Right ventricle myocardium superior (tissue), 1 donor: ENCODE measurements around the gene CHST4. TPM values are rescaled to one million over a fixed set of nuclear protein-coding genes. Genes with fewer than 3 reads are reported as not detected.
"Not testable (repeated sequence)": the region's sequence is repeated elsewhere in the genome, so short reads cannot be mapped to it uniquely, and the experiment has no call there.

Experiments
- ATAC-seq: fragments of 200-7000 bp; cut with Tn5 transposase; one replicate; pipeline ENCODE4 v1.9.1; 2020; ENCODE audit warnings: mild to moderate bottlenecking; ENCODE audit not compliant: poor library complexity
- DNase-seq: peaks from one replicate; pipeline ENCODE4 v3.0.0-alpha.2; 2020
- intact Hi-C: fragments of 100-400 bp; cut with DNase I; formaldehyde crosslinking; loops from one replicate; pipeline ENCODE4 v1.11.2; 2022
- total RNA-seq: library from RNA; stranded (reverse); fragmentation: NEBNext Ultra II Directional; extraction: Animal tissue kit (Norgen Biotek cat#: 25700); gene quantifications from one replicate; pipeline ENCODE4 v1.2.1, GENCODE V29; 2021
- donor health status: DM: no; HTN: yes; CAD: no; lungs with severe emphysema.

The CHST4 gene
- total RNA-seq, 1 donor from 2014 or later: not detected

DNA sequence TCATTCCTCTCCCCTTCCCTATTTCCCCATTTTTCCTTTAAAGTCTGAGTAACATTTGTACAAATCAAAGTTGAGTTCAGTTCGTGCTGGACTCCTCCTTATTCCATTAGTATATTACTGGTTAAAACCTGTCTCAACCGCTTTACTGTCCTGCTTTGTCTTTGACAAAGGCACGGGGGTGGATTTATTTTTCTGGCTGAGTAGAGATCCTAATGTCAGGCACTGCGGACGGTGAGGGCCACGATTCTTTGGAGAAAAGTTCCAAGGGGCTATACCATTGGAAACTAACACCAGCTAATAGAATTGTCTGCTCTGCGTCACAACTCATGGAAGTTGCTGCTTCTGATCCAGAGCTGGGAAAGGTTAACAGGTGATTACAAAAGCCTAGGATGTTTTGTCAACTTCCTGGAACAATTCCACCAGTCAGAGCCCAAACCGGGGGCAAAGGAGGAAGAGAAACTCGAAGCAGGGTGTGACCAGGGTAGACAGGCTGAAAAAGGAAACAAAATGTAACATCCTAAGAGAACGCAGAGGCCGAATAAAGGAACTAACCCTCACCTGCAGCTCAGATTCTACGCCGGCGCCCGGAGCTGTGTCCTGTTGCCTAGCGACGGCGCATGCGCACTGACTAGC is 38.2 kb downstream of the CHST4 start:
- ATAC-seq (no peak), DNase-seq (no peak)
- intact Hi-C loops: no loop called here

DNA sequence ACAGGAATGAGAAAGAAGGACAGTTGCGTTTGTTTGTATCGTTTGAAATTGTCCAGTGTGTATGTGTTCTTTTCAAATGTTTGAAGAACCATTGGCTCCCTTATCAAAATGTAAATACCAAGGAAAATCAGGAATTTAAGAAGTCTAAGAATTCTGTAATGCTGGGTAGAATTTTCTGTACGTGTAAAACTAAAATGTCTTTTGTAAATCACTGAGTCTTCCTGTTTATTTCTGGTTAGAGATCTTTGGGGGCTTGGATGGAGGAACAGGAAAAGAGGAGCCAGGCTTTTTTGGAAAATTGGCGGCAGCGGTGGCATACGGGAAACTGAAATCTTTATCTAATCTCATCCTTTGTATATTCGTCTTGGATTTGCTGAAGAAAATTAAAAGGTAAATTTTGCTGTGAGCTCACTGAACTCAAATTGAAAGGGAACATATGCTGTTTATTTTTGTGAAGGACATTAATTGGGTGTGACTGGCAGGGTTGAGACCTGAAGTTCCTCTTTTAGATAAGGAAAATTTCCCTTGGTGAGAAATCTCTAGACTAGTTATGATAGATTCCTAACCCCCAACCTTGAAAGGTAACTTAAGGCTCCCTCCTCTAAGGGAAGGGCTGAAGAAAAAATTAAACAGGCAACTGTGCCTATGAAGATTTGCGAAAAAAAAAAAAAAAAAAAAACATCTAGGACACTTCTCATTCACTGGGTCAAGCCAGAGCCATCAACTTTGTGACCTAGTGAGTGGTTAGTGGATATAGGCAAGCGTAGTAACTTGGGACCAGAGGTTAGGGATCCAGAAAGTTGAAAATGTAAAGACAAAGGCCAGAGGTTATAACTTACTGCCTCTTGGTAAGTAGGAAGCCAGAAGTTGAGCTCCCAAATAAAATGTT is 39.8 kb downstream of the CHST4 start:
- no peak for DNase-seq
- intact Hi-C loops: no loop called here
- ATAC-seq: no peak

DNA sequence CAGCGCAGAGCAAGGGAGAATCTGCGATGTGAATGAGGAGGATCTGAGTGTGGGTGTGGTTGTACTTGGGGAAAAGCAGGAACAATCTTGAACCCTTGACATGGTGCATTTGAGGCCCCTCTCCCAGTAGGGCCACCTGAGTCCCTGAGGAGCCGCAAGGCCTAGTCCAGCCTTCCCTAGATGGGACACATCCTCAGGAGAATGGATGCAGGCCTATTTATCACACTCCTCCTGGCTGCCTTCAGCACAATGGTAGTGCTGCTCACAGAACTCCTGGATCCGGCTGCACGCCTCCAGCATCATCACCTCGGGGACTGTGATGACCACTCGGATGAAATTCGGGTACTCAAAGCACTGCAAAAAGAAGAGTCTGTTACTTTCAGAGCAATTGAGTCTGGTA is 41.7 kb downstream of the CHST4 start:
- intact Hi-C loops: no loop called here
- DNase-seq (no peak), ATAC-seq (no peak)

DNA sequence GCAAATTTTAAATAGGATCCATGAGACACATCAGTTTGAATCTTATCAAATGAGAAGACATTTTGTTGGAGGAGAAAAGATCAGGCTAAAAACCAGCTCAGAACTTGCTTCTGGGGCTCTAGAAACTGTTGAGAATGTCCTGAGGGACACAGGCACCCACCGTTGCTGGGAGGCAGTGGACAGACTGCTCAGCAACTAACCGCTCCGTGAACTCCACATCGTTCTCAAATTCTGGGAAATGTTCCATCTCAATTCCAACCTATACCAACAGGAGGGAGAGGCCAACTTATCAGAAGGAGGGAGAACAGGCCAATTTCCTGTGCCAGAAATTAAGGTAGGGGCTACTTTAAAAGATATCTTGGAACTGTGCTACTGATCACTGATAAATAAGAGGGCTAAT is 42.3 kb downstream of the CHST4 start:
- no peak for DNase-seq
- intact Hi-C loops: no loop called here
- no peak for ATAC-seq

DNA sequence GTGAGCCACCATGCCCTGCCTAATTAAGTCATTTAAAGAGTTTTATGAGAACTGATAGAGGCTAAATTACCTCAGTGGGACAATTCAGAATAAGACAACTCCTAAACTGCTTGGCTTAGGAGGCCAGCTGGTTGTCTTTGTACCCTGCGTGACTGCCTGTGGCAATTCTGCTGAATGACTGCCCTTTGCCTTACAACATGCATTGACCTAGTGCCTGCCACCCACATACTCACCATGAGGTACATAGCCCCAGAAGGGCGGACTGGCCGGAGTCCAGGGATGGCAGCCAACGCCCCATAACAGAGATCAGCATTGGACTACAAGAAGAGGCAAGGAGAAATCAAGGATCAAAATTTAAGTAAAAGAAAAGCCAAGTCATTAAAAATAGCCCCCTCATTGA is 43.4 kb downstream of the CHST4 start:
- DNase-seq (no peak), ATAC-seq (no peak)
- intact Hi-C loops: no loop called here

DNA sequence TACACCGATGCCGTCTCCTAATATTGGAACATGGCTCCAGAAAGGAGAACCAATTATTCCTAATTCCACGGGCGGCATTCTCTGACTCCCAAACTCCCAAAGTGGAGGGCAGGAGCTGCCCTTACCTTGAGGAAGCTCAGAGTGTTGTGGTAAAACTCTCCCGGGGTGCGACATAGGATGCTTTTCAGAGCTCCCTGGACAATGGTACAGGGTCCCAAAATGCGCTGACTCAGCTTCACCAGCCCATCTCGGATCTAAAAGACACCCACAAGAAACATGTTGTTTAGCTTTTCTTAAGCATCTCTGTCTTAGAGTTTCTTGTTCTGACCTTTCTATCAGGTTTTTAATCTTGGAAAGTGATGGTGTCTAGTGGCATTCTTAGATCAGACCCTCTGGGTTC is 43.9 kb downstream of the CHST4 start:
- ATAC-seq: no peak
- intact Hi-C loops: no loop called here
- no peak for DNase-seq

DNA sequence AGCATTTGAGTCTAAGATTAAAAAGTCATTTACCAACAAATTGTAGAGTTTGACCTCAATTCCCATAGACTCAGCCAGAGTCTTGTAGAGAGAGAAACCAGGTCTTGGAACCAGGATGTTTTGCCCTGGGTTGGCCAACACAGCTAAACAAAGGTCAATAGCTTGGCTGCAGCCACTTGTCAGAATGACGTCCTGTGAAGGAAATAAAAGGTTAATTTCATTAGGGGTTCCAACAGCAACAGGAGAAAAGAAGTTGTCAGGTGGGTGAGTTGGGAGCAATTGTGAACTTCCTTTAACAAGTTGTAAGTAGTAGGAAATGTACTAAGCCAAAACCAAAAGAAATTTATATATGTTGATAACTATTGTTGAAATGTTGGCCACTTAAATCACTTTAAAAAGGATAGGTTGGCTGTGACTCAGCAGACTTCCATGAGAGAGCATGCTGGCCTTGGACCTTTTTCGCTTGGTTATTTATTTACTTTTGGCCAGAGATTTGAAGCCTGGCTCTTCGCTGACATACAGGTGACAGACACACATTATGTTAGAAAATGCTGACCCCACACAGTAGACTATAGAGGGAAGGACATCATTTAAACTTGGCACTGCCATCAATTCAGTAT is 46.4 kb downstream of the CHST4 start:
- DNase-seq: no peak
- ATAC-seq: no peak
- intact Hi-C loops: no loop called here

DNA sequence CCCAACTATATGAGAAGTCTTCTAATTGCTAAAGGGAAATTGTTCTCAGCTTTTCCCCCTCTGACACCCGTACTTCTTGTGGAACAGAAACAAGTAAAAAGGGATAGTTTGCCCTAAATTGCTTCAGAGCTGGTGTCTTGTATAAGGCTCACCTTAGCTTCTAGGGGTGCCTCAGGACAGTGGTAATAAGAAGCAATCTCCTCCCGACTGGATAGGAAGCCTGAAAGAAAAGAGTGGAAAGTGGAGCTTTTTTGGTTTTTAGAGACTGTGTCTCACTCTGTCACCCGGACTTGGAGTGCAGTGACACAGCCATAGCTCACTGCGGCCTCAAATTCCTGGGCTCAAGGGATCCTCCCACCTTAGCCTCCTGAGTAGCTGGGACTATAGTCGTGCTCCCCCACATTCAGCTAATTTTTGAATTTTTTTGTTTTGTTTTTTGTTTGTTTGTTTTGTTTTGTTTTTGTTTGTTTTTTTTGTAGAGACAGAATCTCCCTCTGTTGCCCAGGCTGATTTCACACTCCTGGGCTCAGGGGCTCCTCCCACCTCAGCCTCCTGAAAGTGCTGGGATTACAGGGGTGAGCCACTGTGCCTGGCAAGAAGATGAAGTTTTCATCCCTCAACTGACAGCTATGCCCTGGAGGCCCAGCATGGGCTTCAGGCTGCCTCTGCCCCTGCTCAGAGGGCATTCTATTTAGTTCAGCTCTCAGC is 47.3 kb downstream of the CHST4 start:
- no peak for DNase-seq
- intact Hi-C loops: no loop called here
- no peak for ATAC-seq

DNA sequence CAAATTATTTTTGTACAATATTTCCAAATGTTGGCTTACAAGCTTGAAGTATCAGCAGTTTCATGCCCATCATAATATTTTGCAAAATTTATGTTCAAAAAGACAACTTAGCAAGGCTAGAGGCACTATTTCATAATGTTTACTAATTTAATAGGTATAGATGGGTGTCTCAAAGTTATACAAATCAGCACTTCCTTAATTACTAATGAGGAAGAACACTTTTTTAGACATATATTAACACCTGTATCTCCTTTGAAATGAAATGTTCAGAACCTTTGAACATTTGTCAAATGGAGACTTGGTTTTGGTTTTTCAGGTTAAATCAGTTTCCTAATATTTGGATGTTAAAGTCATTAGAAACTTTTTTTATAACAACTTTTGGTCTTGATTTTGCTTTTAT is 48.5 kb downstream of the CHST4 start:
- intact Hi-C loops: no loop called here
- DNase-seq (no peak), ATAC-seq (no peak)

DNA sequence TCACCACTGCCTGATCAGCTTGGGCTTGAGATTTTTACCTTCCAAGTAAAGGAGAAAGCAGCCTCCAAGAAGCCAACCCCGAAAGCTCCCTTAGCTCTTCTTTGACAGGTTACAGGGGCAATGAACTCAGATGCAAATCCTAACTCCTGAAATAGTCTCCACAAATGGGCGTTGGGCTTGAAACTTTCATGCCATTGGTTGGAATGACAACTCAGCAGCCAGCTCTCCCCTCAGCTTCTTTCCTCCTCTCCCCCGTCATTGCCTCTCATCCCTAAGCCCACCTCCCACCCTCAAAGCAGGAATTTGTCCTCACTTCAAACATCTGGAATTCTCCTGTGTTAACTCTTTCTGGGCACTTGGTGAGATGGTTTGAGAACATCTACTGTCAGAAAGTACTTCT is 50.7 kb downstream of the CHST4 start, which contains the start of gene TAT:
Gene TAT (minus strand): TSS at position 122 of the 400 bp plus-strand sequence. CDS start 677 bp downstream, outside the sequence.
- intact Hi-C loops: no loop called here
- ATAC-seq (no peak), DNase-seq (no peak)

DNA sequence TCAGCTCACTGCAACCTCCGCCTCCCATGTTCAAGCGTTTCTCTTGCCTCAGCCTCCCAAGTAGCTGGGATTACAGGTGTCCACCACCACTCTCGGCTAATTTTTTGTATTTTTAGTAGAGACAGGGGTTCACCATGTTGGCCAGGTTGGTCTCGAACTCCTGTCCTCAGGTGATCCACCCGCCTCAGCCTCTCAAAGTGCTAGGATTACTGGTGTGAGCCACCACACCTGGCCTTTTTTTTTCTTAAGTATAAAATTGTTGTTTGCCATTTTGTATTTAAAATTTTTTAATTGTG is 56.3 kb downstream of the CHST4 start:
- ATAC-seq, intact Hi-C loops, DNase-seq: not testable (repeated sequence)

DNA sequence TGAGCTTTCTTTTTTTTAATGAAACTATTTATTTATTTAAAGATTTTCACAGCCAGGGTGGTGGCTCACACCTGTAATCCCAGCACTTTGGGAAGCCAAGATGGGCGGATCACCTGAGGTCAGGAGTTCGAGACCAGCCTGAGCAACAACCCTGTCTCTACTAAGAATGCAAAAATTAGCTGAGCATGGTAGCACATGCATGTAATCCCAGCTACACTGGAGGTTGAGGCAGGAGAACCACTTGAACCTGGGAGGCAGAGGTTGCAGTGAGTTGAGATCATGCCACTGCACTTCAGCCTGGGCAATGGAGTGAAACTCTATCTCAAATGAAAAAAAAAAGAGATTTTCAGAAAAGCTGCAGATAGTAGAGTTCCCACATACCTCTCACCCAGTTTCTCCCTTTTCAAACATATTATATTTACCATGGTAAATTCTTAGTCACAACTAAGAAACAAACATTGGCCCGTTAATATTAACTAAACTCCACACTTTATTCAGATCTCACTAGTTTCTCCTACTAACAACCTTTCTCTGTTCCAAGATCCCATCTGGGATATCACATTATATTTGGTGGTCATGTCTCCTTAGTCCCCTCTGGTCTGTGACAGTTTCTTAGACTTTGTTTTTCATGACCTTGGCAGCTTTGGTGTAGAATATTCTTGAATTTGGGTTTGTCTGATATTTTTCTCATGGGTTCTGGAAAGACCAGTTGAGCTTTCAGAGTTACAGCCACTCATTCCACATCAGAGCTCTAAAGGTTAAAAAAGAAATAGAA is 58.5 kb downstream of the CHST4 start:
- intact Hi-C loops: no loop called here
- DNase-seq (no peak), ATAC-seq (no peak)

DNA sequence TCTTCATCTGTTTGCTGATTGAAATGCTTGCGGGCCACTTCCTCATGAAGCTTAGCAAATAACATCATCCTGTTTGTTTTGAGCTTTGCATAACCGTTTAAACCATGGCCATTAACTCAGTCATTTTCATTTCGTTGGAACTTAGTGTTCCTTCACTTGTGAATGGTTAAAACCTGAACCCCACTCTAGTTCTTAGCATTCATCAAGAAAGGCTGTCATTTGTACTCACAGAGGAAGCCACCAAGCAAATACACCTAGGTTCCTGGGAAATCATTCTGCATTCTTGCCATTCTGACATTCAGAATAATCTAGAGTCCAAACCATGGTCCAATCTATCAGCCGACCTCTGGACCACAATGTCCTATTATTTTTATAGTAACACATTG is 59.1 kb downstream of the CHST4 start:
- intact Hi-C loops: no loop called here
- DNase-seq: no peak
- no peak for ATAC-seq

Other genes starting within 250 kb of the CHST4 start
- gene CMTR2, start 237.0 kb upstream of the CHST4 start, total RNA-seq: 10.3 TPM
- gene CALB2, start 167.7 kb upstream of the CHST4 start, total RNA-seq: 0.30 TPM
- not detected for gene TLE7, start 84.4 kb upstream of the CHST4 start, total RNA-seq
- gene ZNF23, start 64.2 kb upstream of the CHST4 start, total RNA-seq: 5.1 TPM
- gene ZNF19, start 37.1 kb upstream of the CHST4 start, total RNA-seq: 2.0 TPM
- gene TAT, start 50.7 kb downstream of the CHST4 start, total RNA-seq: 0.13 TPM
- not detected for gene MARVELD3, start 99.8 kb downstream of the CHST4 start, total RNA-seq
- gene PHLPP2, start 198.3 kb downstream of the CHST4 start, total RNA-seq: 1.5 TPM